ENCODE measurements around the gene PCBP4.

DNA sequence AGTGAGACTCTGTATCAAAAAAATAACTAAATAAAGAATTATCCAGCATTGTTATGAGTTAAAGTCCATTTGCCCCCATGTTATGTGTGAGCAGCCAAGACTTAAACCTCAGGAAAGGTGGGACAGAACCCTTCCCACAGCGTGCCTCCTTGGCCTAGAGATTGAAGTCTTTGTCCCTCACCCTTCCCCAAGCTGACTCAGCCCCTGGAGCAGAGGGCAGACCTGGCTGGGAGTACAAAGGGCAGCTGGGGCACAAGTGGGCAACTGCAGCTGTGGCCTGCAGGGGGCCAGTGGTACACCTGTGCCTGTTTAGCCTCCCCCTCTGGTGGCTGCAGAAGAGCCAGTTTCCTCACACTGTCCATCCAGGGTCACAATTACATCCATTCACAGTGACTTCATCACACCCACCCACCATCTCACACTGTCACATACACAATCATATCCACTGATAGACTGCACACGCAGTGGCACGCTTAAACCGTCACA is 15.1 kb upstream of the PCBP4 start:
- TF ChIP-seq CTCF (IDR thresholded peaks at IDR 0.05 in 4 of 5, conservative IDR thresholded peaks at IDR 0.05 in 1 of 5) (peak; percentile 37 to 60 (median 47)), POLR2A (IDR thresholded peaks at IDR 0.05) (no peak)

Measured in gastrocnemius medialis (tissue), 4 donors.